GM18498 (cell line): ENCODE measurements around the gene ACTG1.

Source experiments
- ATAC-seq: cut with Tn5 transposase; IDR thresholded peaks from one replicate; pipeline ENCODE4 v1.9.1; 2021; ENCODE audit warnings: mild to moderate bottlenecking, moderate library complexity; ENCODE audit not compliant: unreplicated experiment

ACTG1 gene

GRCh38 chr17:81499601-81499970, 13.0 kb downstream of the ACTG1 start:
- no peak for ATAC-seq

- ATAC-seq: no peak
These were observed 13.5 kb downstream of the ACTG1 start for GRCh38 chr17:81498953-81499600.

- ATAC-seq: no peak
These were observed 17.8 kb downstream of the ACTG1 start for GRCh38 chr17:81494626-81495377.

- ATAC-seq: no peak
These were observed 19.2 kb downstream of the ACTG1 start for GRCh38 chr17:81493198-81494038.

- ATAC-seq: no peak
These were observed 19.9 kb downstream of the ACTG1 start for GRCh38 chr17:81492706-81493105.

- ATAC-seq: no peak
These were observed 20.4 kb downstream of the ACTG1 start for GRCh38 chr17:81492202-81492601.

GRCh38 chr17:81491761-81492160, 20.8 kb downstream of the ACTG1 start:
- no peak for ATAC-seq

GRCh38 chr17:81491181-81491581, 21.4 kb downstream of the ACTG1 start:
- no peak for ATAC-seq

GRCh38 chr17:81489998-81490992, 22.3 kb downstream of the ACTG1 start:
- no peak for ATAC-seq

GRCh38 chr17:81489012-81489997, 23.3 kb downstream of the ACTG1 start:
- no peak for ATAC-seq

GRCh38 chr17:81488276-81488860, 24.2 kb downstream of the ACTG1 start:
- no peak for ATAC-seq

GRCh38 chr17:81487487-81488275, 24.9 kb downstream of the ACTG1 start:
- peak; percentile 64 for ATAC-seq

- ATAC-seq: no peak
These were observed 25.5 kb downstream of the ACTG1 start for GRCh38 chr17:81487089-81487486.

- no peak for ATAC-seq
These were observed 26.3 kb downstream of the ACTG1 start for GRCh38 chr17:81486199-81486810.

- ATAC-seq: peak; percentile 75
These were observed 28.2 kb downstream of the ACTG1 start for GRCh38 chr17:81484195-81484979.

GRCh38 chr17:81483862-81484194, 28.8 kb downstream of the ACTG1 start:
- peak; percentile 5 for ATAC-seq
